Gastroesophageal sphincter (tissue), 4 donors: ENCODE results near the gene PEX5. TPM values are rescaled to one million over a fixed set of nuclear protein-coding genes. Genes with fewer than 3 reads are reported as not detected.
"Not testable (repeated sequence)": the region's sequence is repeated elsewhere in the genome, so short reads cannot be mapped to it uniquely, and the experiment has no call there.

ENCODE experiments used
- ATAC-seq: fragments of 150-250 bp; one replicate; pipeline ENCODE4 v1.9.1; 2016; ENCODE audit warnings: mild to moderate bottlenecking, moderate library complexity
- H3K27ac ChIP-seq, 4 donors: fragments of 200-600 bp; sonication (generic) in 3 of 4; 1 replicate in 3 of 4; 2 replicates in 1 of 4; pipeline ENCODE4 v1.5.1; 2016 to 2019
- H3K27me3 ChIP-seq: fragments of 200-600 bp; sonication (generic); one replicate; pipeline ENCODE4 v1.5.1; 2019
- H3K36me3 ChIP-seq, 2 donors: fragments of 200-600 bp; sonication (generic); one replicate each; pipeline ENCODE4 v1.5.1; 2019; ENCODE audit warnings: control low read depth in 1 of 2
- H3K4me1 ChIP-seq, 3 donors: fragments of 200-600 bp; sonication (generic); 1 replicate in 2 of 3; 2 replicates in 1 of 3; pipeline ENCODE4 v1.5.1; 2016 to 2019; ENCODE audit warnings: control low read depth in 2 of 3
- H3K4me3 ChIP-seq, 2 donors: fragments of 200-600 bp; sonication (generic); one replicate each; pipeline ENCODE4 v1.5.1; 2019; ENCODE audit warnings: mild to moderate bottlenecking in 1 of 2, moderate library complexity in 1 of 2
- H3K9me3 ChIP-seq, 3 donors: fragments of 200-600 bp; sonication (generic); one replicate each; pipeline ENCODE4 v1.5.1; 2017 to 2019; ENCODE audit warnings: control low read depth in 2 of 3
- EP300 ChIP-seq: sonication (generic); formaldehyde crosslinking; IDR thresholded peaks from one replicate; pipeline ENCODE4 v1.6.1; 2017; ENCODE audit warnings: antibody characterized with exemption, mild to moderate bottlenecking
- POLR2A ChIP-seq, 2 donors: fragments of 450-650 bp; IDR thresholded peaks; one replicate each; pipeline ENCODE4 v1.6.1; 2017; ENCODE audit warnings: antibody characterized with exemption in 2 of 2, mild to moderate bottlenecking in 2 of 2, moderate library complexity in 1 of 2
- POLR2AphosphoS5 ChIP-seq: sonication (generic); formaldehyde crosslinking; IDR thresholded peaks from one replicate; pipeline ENCODE4 v1.6.1; 2017; ENCODE audit warnings: antibody characterized with exemption
- WGBS, 2 donors: methylation state at CpG; one replicate each; pipeline ENCODE4 v1.1.5; 2018; ENCODE audit warnings: low coverage in 1 of 2; 5-methylcytosine and 5-hydroxymethylcytosine counted together
- total RNA-seq, 4 donors: library from RNA; depleted of rRNA; stranded (reverse); fragments of >200 nt; gene quantifications; one replicate each; pipeline ENCODE4 v1.1.0, GENCODE V29; 2016
- TF ChIP-seq, protein P1 (sequence below), 4 experiments: fragments of 200-600 bp in 2 of 4; fragments of 450-650 bp in 2 of 4; sonication (generic) in 1 of 4; IDR thresholded peaks; one replicate each; pipeline ENCODE4 v1.5.1; 2017 to 2019; ENCODE audit warnings: antibody characterized with exemption in 4 of 4, mild to moderate bottlenecking in 2 of 4, moderate library complexity in 2 of 4

The PEX5 gene
- total RNA-seq, 4 donors from 2014 or later, result 36.8 to 53.2 (median 47.4) TPM

DNA sequence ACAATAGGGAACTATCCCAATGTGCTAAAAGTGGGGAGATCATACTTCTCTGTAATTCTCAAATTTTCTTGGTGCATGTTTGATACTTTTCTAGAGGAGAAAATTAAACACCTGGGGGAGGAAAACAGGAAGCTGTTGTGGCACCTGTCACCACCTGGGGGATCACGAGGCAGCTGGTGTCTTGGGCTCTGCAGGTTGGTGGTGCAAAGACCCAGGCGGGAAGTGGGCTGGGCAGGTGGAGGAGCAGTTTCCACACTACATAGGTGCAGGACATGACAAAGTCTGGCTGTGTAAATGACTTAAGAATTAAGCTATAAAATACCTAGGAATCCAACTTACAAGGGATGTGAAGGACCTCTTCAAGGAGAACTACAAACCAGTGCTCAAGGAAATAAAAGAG lies 23.2 kb downstream of the PEX5 start:
- H3K36me3 ChIP-seq, result peaks cover 0 to 51% of the 10 kb centered on the region in 2 donors

GRCh38 chr12:7213745-7214144 lies 24.3 kb downstream of the PEX5 start:
- no CpG with 5 or more reads among the region's 2 CpGs for WGBS, 2 donors

More for the DNA sequence above, 23.2 kb downstream of the PEX5 start:
- H3K4me3 ChIP-seq, result no peak overlapping the region
- no peak overlapping the region for H3K27ac ChIP-seq
- 89 to 93% methylated on average over 2 of the region's 2 CpGs for WGBS, 2 donors
- H3K9me3 ChIP-seq, result peaks cover 0 to 26% (median 0%) of the 10 kb centered on the region in 3 donors
- no peak for ATAC-seq
- H3K4me1 ChIP-seq, result no peaks in the 10 kb centered on the region
- TF ChIP-seq POLR2A (IDR thresholded peaks at IDR 0.05), result no peak
- no peak for TF ChIP-seq EP300
- TF ChIP-seq, protein P1, sequence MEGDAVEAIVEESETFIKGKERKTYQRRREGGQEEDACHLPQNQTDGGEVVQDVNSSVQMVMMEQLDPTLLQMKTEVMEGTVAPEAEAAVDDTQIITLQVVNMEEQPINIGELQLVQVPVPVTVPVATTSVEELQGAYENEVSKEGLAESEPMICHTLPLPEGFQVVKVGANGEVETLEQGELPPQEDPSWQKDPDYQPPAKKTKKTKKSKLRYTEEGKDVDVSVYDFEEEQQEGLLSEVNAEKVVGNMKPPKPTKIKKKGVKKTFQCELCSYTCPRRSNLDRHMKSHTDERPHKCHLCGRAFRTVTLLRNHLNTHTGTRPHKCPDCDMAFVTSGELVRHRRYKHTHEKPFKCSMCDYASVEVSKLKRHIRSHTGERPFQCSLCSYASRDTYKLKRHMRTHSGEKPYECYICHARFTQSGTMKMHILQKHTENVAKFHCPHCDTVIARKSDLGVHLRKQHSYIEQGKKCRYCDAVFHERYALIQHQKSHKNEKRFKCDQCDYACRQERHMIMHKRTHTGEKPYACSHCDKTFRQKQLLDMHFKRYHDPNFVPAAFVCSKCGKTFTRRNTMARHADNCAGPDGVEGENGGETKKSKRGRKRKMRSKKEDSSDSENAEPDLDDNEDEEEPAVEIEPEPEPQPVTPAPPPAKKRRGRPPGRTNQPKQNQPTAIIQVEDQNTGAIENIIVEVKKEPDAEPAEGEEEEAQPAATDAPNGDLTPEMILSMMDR (IDR thresholded peaks at IDR 0.05), result no peak
- no peak for TF ChIP-seq POLR2AphosphoS5
- H3K27me3 ChIP-seq, result no peaks in the 10 kb centered on the region

GRCh38 chr12:7217475-7218069 lies 28.1 kb downstream of the PEX5 start:
- 31 to 33% methylated on average over 3 to 4 of the region's 7 CpGs for WGBS, 2 donors
- no peak for ATAC-seq
- Histone ChIP-seq H3K36me3 (peaks cover 0 to 3% of the 10 kb centered on the region in 2 donors), H3K4me1 (no peaks in the 10 kb centered on the region), H3K9me3 (peaks cover 0 to 4% (median 0%) of the 10 kb centered on the region in 3 donors), H3K27me3 (no peaks in the 10 kb centered on the region), H3K4me3 (no peak overlapping the region), H3K27ac (no peak overlapping the region)
- TF ChIP-seq POLR2A (IDR thresholded peaks at IDR 0.05) (no peak), EP300 (no peak), POLR2AphosphoS5 (no peak)
- TF ChIP-seq, protein P1 (IDR thresholded peaks at IDR 0.05), result no peak

More at GRCh38 chr12:7213745-7214144, 24.3 kb downstream of the PEX5 start:
- not testable (repeated sequence) for H3K27me3 ChIP-seq, H3K4me1 ChIP-seq, H3K4me3 ChIP-seq, ATAC-seq, H3K27ac ChIP-seq
- peaks cover 0 to 40% of the 10 kb centered on the region in 2 donors for H3K36me3 ChIP-seq
- H3K9me3 ChIP-seq, result peaks cover 0 to 26% (median 0%) of the 10 kb centered on the region in 3 donors

- ATAC-seq, result peak; percentile 22
- 6 to 14% methylated on average over 3 of the region's 3 CpGs for WGBS, 2 donors
Observed at GRCh38 chr12:7219599-7220243, 30.2 kb downstream of the PEX5 start.

GRCh38 chr12:7221486-7221885 lies 32.0 kb downstream of the PEX5 start:
- H3K4me3 ChIP-seq, result no peak overlapping the region
- no peak for TF ChIP-seq POLR2A (IDR thresholded peaks at IDR 0.05)
- H3K36me3 ChIP-seq, result no peaks in the 10 kb centered on the region
- no peak for ATAC-seq
- no peak overlapping the region for H3K27ac ChIP-seq
- 44 to 69% methylated on average over 1 of the region's 1 CpG for WGBS, 2 donors
- H3K9me3 ChIP-seq, result no peaks in the 10 kb centered on the region
- no peaks in the 10 kb centered on the region for H3K27me3 ChIP-seq
- no peaks in the 10 kb centered on the region for H3K4me1 ChIP-seq

More at GRCh38 chr12:7219599-7220243, 30.2 kb downstream of the PEX5 start:
- Histone ChIP-seq H3K9me3 (no peaks in the 10 kb centered on the region), H3K4me3 (no peak overlapping the region), H3K27ac (no peak overlapping the region), H3K36me3 (no peaks in the 10 kb centered on the region), H3K4me1 (no peaks in the 10 kb centered on the region), H3K27me3 (no peaks in the 10 kb centered on the region)
- no peak for TF ChIP-seq POLR2A (IDR thresholded peaks at IDR 0.05)
- TF ChIP-seq, protein P1 (IDR thresholded peaks at IDR 0.05), result peak; percentile 65 to 88 (median 80)

DNA sequence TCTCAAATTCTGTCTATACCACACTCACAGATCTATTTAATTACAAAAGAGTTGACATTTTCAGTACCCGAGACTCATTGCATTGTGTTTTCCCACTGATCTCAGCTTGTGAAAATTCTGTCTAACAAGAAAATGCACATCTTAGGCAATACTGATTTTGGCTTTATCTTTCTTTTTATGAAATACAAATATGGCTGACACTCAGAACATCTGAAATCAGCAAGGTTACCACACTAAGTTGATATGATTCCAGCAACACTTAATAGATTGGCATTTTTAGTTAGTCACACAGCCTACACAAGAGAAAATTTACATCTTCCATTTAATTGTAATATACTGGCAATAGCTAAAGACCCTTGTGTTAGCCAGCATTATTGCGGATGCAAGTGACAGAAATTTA lies 40.3 kb downstream of the PEX5 start:
- H3K27ac ChIP-seq, result no peak overlapping the region
- WGBS, 2 donors, result 70 to 88% methylated on average over 2 of the region's 2 CpGs
- ATAC-seq, result no peak
- H3K27me3 ChIP-seq, result no peaks in the 10 kb centered on the region
- H3K36me3 ChIP-seq, result no peaks in the 10 kb centered on the region
- no peak overlapping the region for H3K4me3 ChIP-seq
- H3K9me3 ChIP-seq, result peaks cover 0 to 8% (median 1%) of the 10 kb centered on the region in 3 donors
- H3K4me1 ChIP-seq, result no peaks in the 10 kb centered on the region
- TF ChIP-seq, protein P1 (IDR thresholded peaks at IDR 0.05), result no peak
- no peak for TF ChIP-seq EP300
- TF ChIP-seq POLR2AphosphoS5, result no peak
- TF ChIP-seq POLR2A (IDR thresholded peaks at IDR 0.05), result no peak
